GM21515 (cell line): Measurements from ENCODE around the gene NFATC1.
"Not testable (repeated sequence)": the region's sequence is repeated elsewhere in the genome, so short reads cannot be mapped to it uniquely, and the experiment has no call there.

ENCODE experiments used
- ATAC-seq: cut with Tn5 transposase; IDR thresholded peaks from one replicate; pipeline ENCODE4 v1.9.1; 2021; ENCODE audit not compliant: unreplicated experiment

Gene NFATC1

GRCh38 chr18:79503406-79503805 lies 107.7 kb downstream of the NFATC1 start:
- no peak for ATAC-seq

GRCh38 chr18:79504034-79504433 lies 108.3 kb downstream of the NFATC1 start:
- ATAC-seq, result no peak

- ATAC-seq, result not testable (repeated sequence)
Observed at GRCh38 chr18:79504495-79504894, 108.8 kb downstream of the NFATC1 start.

GRCh38 chr18:79505465-79505864 lies 109.7 kb downstream of the NFATC1 start:
- ATAC-seq, result not testable (repeated sequence)

- no peak for ATAC-seq
Observed at GRCh38 chr18:79506191-79507075, 110.7 kb downstream of the NFATC1 start.

GRCh38 chr18:79507076-79507545 lies 111.4 kb downstream of the NFATC1 start:
- no peak for ATAC-seq

- no peak for ATAC-seq
Observed at GRCh38 chr18:79507546-79508480, 112.1 kb downstream of the NFATC1 start.

- ATAC-seq, result no peak
Observed at GRCh38 chr18:79508565-79509535, 113.1 kb downstream of the NFATC1 start.

- no peak for ATAC-seq
Observed at GRCh38 chr18:79509536-79509930, 113.8 kb downstream of the NFATC1 start.

- ATAC-seq, result no peak
Observed at GRCh38 chr18:79510046-79510685, 114.4 kb downstream of the NFATC1 start.

- ATAC-seq, result no peak
Observed at GRCh38 chr18:79510731-79511241, 115.1 kb downstream of the NFATC1 start.

- ATAC-seq, result no peak
Observed at GRCh38 chr18:79511271-79511670, 115.5 kb downstream of the NFATC1 start.

- no peak for ATAC-seq
Observed at GRCh38 chr18:79511671-79512301, 116.1 kb downstream of the NFATC1 start.

GRCh38 chr18:79512461-79513380 lies 117.0 kb downstream of the NFATC1 start:
- ATAC-seq, result no peak

GRCh38 chr18:79513381-79514081 lies 117.8 kb downstream of the NFATC1 start:
- no peak for ATAC-seq

GRCh38 chr18:79515331-79515730 lies 119.6 kb downstream of the NFATC1 start:
- no peak for ATAC-seq

- no peak for ATAC-seq
Observed at GRCh38 chr18:79515944-79516351, 120.2 kb downstream of the NFATC1 start.
